Stomach (tissue), 9 donors: ENCODE results near the gene SIM2. TPM values are rescaled to one million over a fixed set of nuclear protein-coding genes. Genes with fewer than 3 reads are reported as not detected.

ENCODE experiments used
- DNase-seq, 2 donors: peaks; one replicate each; pipeline versions ENCODE4 v3.0.0 to v3.0.0-alpha.2; 2013 to 2019
- H3K27ac ChIP-seq, 5 donors: fragments of 200-600 bp in 4 of 5; sonication (generic) in 4 of 5; one replicate each; pipeline ENCODE4 v1.5.1; 2013 to 2019; ENCODE audit warnings: mild to moderate bottlenecking in 1 of 5, moderate library complexity in 1 of 5
- H3K27me3 ChIP-seq, 3 donors: fragments of 200-600 bp; sonication (generic); one replicate each; pipeline ENCODE4 v1.5.1; 2017 to 2019; ENCODE audit warnings: mixed run types in 1 of 3
- H3K36me3 ChIP-seq, 4 donors: fragments of 200-600 bp; sonication (generic); 1 replicate in 3 of 4; 2 replicates in 1 of 4; pipeline ENCODE4 v1.5.1; 2016 to 2019
- H3K4me1 ChIP-seq, 4 donors: fragments of 200-600 bp; sonication (generic); one replicate each; pipeline ENCODE4 v1.5.1; 2016 to 2019
- H3K4me3 ChIP-seq, 4 donors: fragments of 200-600 bp; sonication (generic) in 3 of 4; one replicate each; pipeline ENCODE4 v1.5.1; 2016 to 2019; ENCODE audit warnings: mild to moderate bottlenecking in 1 of 4
- H3K9me3 ChIP-seq, 4 donors: fragments of 200-600 bp; sonication (generic); one replicate each; pipeline ENCODE4 v1.5.1; 2016 to 2019
- CTCF ChIP-seq, 7 experiments: fragments of 450-650 bp in 4 of 7; fragments of 200-600 bp in 3 of 7; sonication (generic) in 3 of 7; IDR thresholded peaks; one replicate each; pipeline ENCODE4 v1.5.1; 2016 to 2019; ENCODE audit warnings: antibody characterized with exemption in 7 of 7, control low read depth in 2 of 7, mild to moderate bottlenecking in 1 of 7
- EP300 ChIP-seq: sonication (generic); formaldehyde crosslinking; IDR thresholded peaks from one replicate; pipeline ENCODE4 v1.6.1; 2017; ENCODE audit warnings: antibody characterized with exemption
- POLR2A ChIP-seq, 4 donors: fragments of 450-650 bp; IDR thresholded peaks; one replicate each; pipeline ENCODE4 v1.6.1; 2016; ENCODE audit warnings: antibody characterized with exemption in 4 of 4, control low read depth in 2 of 4, mild to moderate bottlenecking in 1 of 4, moderate library complexity in 1 of 4
- POLR2AphosphoS5 ChIP-seq, 3 donors: sonication (generic); formaldehyde crosslinking; IDR thresholded peaks; one replicate each; pipeline ENCODE4 v1.6.1; 2016; ENCODE audit warnings: antibody characterized with exemption in 3 of 3
- WGBS, 5 donors: extraction: QIAGEN DNeasy Blood & Tissue Kit in 3 of 5; methylation state at CpG; one replicate each; pipeline versions ENCODE4 v1.1.5 to v1.1.7; 2013 to 2018; 5-methylcytosine and 5-hydroxymethylcytosine counted together
- intact Hi-C: fragments of 100-400 bp; cut with DNase I; formaldehyde crosslinking; loops from one replicate; pipeline ENCODE4 v1.15.1; 2023; ENCODE audit warnings: low total_unique reads
- polyA plus RNA-seq, 3 donors: library from polyadenylated mRNA; stranded (reverse); fragments of 200-250 nt; gene quantifications; one replicate each; pipeline ENCODE4 v1.2.3, GENCODE V29; 2013
- total RNA-seq, 5 donors: library from RNA; depleted of rRNA; stranded (reverse); fragments of >200 nt; gene quantifications; one replicate each; pipeline versions ENCODE4 v1.1.0 to v1.2.3, GENCODE V29; 2014 to 2016
- donor health status: healthy with polysubstance abuse.
- donor health status: Bipolar disorder and iron deficiency.
- donor health status: healthy.

Gene SIM2
- total and polyA plus RNA-seq, 8 donors, result 3.3 to 28.3 (median 14.0) TPM; not detected in 1

GRCh38 chr21:36695283-36695634 lies 3.7 kb upstream of the SIM2 start:
- Histone ChIP-seq H3K27ac (peak overlapping the region in 2 of 5 donors; percentile 88 to 89), H3K36me3 (no peaks in the 10 kb centered on the region), H3K4me1 (peaks cover 37 to 87% (median 56%) of the 10 kb centered on the region in 4 donors), H3K4me3 (peak overlapping the region in 1 of 4 donors; percentile 69), H3K9me3 (no peaks in the 10 kb centered on the region), H3K27me3 (peaks cover 35 to 100% (median 89%) of the 10 kb centered on the region in 3 donors)
- intact Hi-C loops, result no loop called here
- TF ChIP-seq POLR2AphosphoS5 (IDR thresholded peaks at IDR 0.05) (no peak), CTCF (IDR thresholded peaks at IDR 0.05) (no peak), POLR2A (IDR thresholded peaks at IDR 0.05) (no peak), EP300 (no peak)
- no peak for DNase-seq
- WGBS, 5 donors, result 34 to 55% (median 52%) methylated on average over 5 of the region's 5 CpGs

- Histone ChIP-seq H3K4me3 (peak overlapping the region in 2 of 4 donors; percentile 54 to 69), H3K27ac (peak overlapping the region in 2 of 5 donors; percentile 88 to 89), H3K4me1 (peaks cover 42 to 88% (median 58%) of the 10 kb centered on the region in 4 donors), H3K9me3 (no peaks in the 10 kb centered on the region), H3K36me3 (no peaks in the 10 kb centered on the region), H3K27me3 (peaks cover 35 to 100% (median 95%) of the 10 kb centered on the region in 3 donors)
- TF ChIP-seq CTCF (IDR thresholded peaks at IDR 0.05) (no peak), POLR2AphosphoS5 (IDR thresholded peaks at IDR 0.05) (no peak), EP300 (no peak), POLR2A (IDR thresholded peaks at IDR 0.05) (no peak)
- WGBS, 5 donors, result 41 to 68% (median 49%) methylated on average over 41 to 44 of the region's 44 CpGs
- intact Hi-C loops, result no loop called here
- DNase-seq, result peak in 1 of 2 donors; percentile 34
Observed at GRCh38 chr21:36695671-36696389, 3.1 kb upstream of the SIM2 start.

GRCh38 chr21:36696390-36697059 lies 2.4 kb upstream of the SIM2 start:
- TF ChIP-seq POLR2AphosphoS5 (IDR thresholded peaks at IDR 0.05) (no peak), EP300 (no peak), CTCF (IDR thresholded peaks at IDR 0.05) (no peak), POLR2A (IDR thresholded peaks at IDR 0.05) (no peak)
- peak in 1 of 2 donors; percentile 15 for DNase-seq
- Histone ChIP-seq H3K27me3 (peaks cover 35 to 100% (median 100%) of the 10 kb centered on the region in 3 donors), H3K4me3 (peak overlapping the region in 2 of 4 donors; percentile 54 to 69), H3K27ac (peak overlapping the region in 2 of 5 donors; percentile 88 to 89), H3K4me1 (peaks cover 48 to 95% (median 63%) of the 10 kb centered on the region in 4 donors), H3K36me3 (no peaks in the 10 kb centered on the region), H3K9me3 (no peaks in the 10 kb centered on the region)
- intact Hi-C loops, result no loop called here
- WGBS, 5 donors, result 40 to 63% (median 57%) methylated on average over 38 to 39 of the region's 39 CpGs

- Histone ChIP-seq H3K36me3 (no peaks in the 10 kb centered on the region), H3K27me3 (peaks cover 29 to 100% (median 100%) of the 10 kb centered on the region in 3 donors), H3K4me3 (peak overlapping the region in 3 of 4 donors; percentile 47 to 69 (median 54)), H3K27ac (peak overlapping the region; percentile 79 to 94 (median 88)), H3K9me3 (no peaks in the 10 kb centered on the region), H3K4me1 (peaks cover 51 to 93% (median 67%) of the 10 kb centered on the region in 4 donors)
- TF ChIP-seq POLR2A (IDR thresholded peaks at IDR 0.05) (no peak), EP300 (no peak), POLR2AphosphoS5 (IDR thresholded peaks at IDR 0.05) (no peak), CTCF (IDR thresholded peaks at IDR 0.05) (no peak)
- intact Hi-C loops, result no loop called here
- DNase-seq, result peak in 1 of 2 donors; percentile 23
- WGBS, 5 donors, result 35 to 62% (median 52%) methylated on average over 27 to 58 of the region's 58 CpGs
Observed at GRCh38 chr21:36697060-36697850, 1.7 kb upstream of the SIM2 start.
